Epithelial cell of proximal tubule (primary cell): ENCODE results near the gene ATF4. TPM values are rescaled to one million over a fixed set of nuclear protein-coding genes. Genes with fewer than 3 reads are reported as not detected.

Experiments used
- DNase-seq: peaks from one replicate; pipeline ENCODE4 v3.0.0-alpha.2; 2011; ENCODE audit warnings: low read depth
- H3K4me3 ChIP-seq: 2 replicates; pipeline ENCODE4 v1.5.1; 2011; ENCODE audit warnings: low read depth, mild to moderate bottlenecking, low read length
- CTCF ChIP-seq: conservative IDR thresholded peaks from 2 replicates; pipeline ENCODE4 v1.5.1; 2012; ENCODE audit warnings: low read depth, mild to moderate bottlenecking, low read length
- total RNA-seq: library from RNA; depleted of rRNA; stranded (reverse); fragments of >200 nt; gene quantifications from 2 replicates; pipeline ENCODE4 v1.2.3, GENCODE V29; 2015

Gene ATF4
- total RNA-seq, 1 donor from 2014 or later = 294 TPM

- DNase-seq = no peak
- no peak for TF ChIP-seq CTCF
- H3K4me3 ChIP-seq = no peak overlapping the region
These were observed 45.0 kb upstream of the ATF4 start for GRCh38 chr22:39475337-39475736.

- DNase-seq = no peak
- TF ChIP-seq CTCF = no peak
- H3K4me3 ChIP-seq = no peak overlapping the region
These were observed 44.5 kb upstream of the ATF4 start for GRCh38 chr22:39475902-39476301.

- no peak overlapping the region for H3K4me3 ChIP-seq
- no peak for DNase-seq
- no peak for TF ChIP-seq CTCF
These were observed 43.7 kb upstream of the ATF4 start for GRCh38 chr22:39476664-39477063.

- no peak overlapping the region for H3K4me3 ChIP-seq
- DNase-seq = no peak
- no peak for TF ChIP-seq CTCF
These were observed 42.8 kb upstream of the ATF4 start for GRCh38 chr22:39477542-39477941.

- no peak for TF ChIP-seq CTCF
- H3K4me3 ChIP-seq = no peak overlapping the region
- no peak for DNase-seq
These were observed 41.9 kb upstream of the ATF4 start for GRCh38 chr22:39478441-39478850.

- H3K4me3 ChIP-seq = no peak overlapping the region
- no peak for DNase-seq
- no peak for TF ChIP-seq CTCF
These were observed 41.1 kb upstream of the ATF4 start for GRCh38 chr22:39479254-39479653.

GRCh38 chr22:39480557-39480956 lies 39.8 kb upstream of the ATF4 start:
- H3K4me3 ChIP-seq = no peak overlapping the region
- no peak for TF ChIP-seq CTCF
- no peak for DNase-seq
